PC-3 (cell line): ENCODE results near the gene NLRP3. TPM values are rescaled to one million over a fixed set of nuclear protein-coding genes. Genes with fewer than 3 reads are reported as not detected.
A peak's percentile ranks its signal among the peaks of the same experiment; 100 is the strongest.
"Not testable (repeated sequence)": the region's sequence is repeated elsewhere in the genome, so short reads cannot be mapped to it uniquely, and the experiment has no call there.

ENCODE experiments used
- ATAC-seq: fragments of 200-7000 bp; cut with Tn5 transposase; 2 replicates; pipeline ENCODE4 v1.9.1; 2020; ENCODE audit warnings: mild to moderate bottlenecking, moderate library complexity
- BruUV-seq: library from RNA; stranded (reverse); fragments of 400-500 nt; replicated peaks from 2 replicates; lab custom pipeline; 2021; lab: Mats Ljungman, UMichigan
- CTCF ChIA-PET: fragments of 300-600 bp; sonication (Branson Sonifier 250); formaldehyde crosslinking; loops from one replicate; lab custom pipeline; 2022; ENCODE audit warnings: antibody characterized with exemption; lab: Charles Lee
- POLR2A ChIA-PET: fragments of 300-600 bp; sonication (Branson Sonifier 250); formaldehyde crosslinking; loops from one replicate; lab custom pipeline; 2022; ENCODE audit warnings: antibody characterized with exemption; ENCODE audit not compliant: unreplicated experiment; lab: Charles Lee
- DNase-seq: peaks from one replicate; pipeline ENCODE4 v3.0.0-alpha.2; 2015
- H2AFZ ChIP-seq: fragments of 300-600 bp; sonication (generic); 2 replicates; pipeline ENCODE4 v1.6.0; 2016; ENCODE audit warnings: antibody characterized with exemption, low read length
- H3F3A ChIP-seq: fragments of 300-600 bp; sonication (generic); one replicate; pipeline ENCODE4 v1.6.0; 2017; ENCODE audit warnings: antibody characterized with exemption, low read length, control low read depth, mild to moderate bottlenecking; ENCODE audit not compliant: unreplicated experiment
- H3K27ac ChIP-seq: fragments of 300-600 bp; sonication (generic); 2 replicates; pipeline ENCODE4 v1.5.1; 2016; ENCODE audit warnings: mild to moderate bottlenecking, low read length
- H3K27me3 ChIP-seq: fragments of 300-600 bp; sonication (generic); 2 replicates; pipeline ENCODE4 v1.6.1; 2016; ENCODE audit warnings: low read length, mixed read lengths
- H3K36me3 ChIP-seq: fragments of 300-600 bp; sonication (generic); 2 replicates; pipeline ENCODE4 v1.6.1; 2016; ENCODE audit warnings: low read depth, mixed run types, low read length, mixed read lengths
- H3K4me1 ChIP-seq: fragments of 300-600 bp; sonication (generic); 2 replicates; pipeline ENCODE4 v1.5.1; 2016; ENCODE audit warnings: low read length; ENCODE audit not compliant: insufficient read depth
- H3K4me2 ChIP-seq: fragments of 300-600 bp; sonication (generic); 2 replicates; pipeline ENCODE4 v1.6.0; 2016; ENCODE audit warnings: low read length
- H3K4me3 ChIP-seq: fragments of 300-600 bp; sonication (generic); 2 replicates; pipeline ENCODE4 v1.5.1; 2016; ENCODE audit warnings: mild to moderate bottlenecking, low read length, mixed read lengths
- H3K79me2 ChIP-seq: fragments of 300-600 bp; sonication (generic); 2 replicates; pipeline ENCODE4 v1.6.1; 2017; ENCODE audit warnings: low read length, mixed read lengths
- H3K9ac ChIP-seq: fragments of 300-600 bp; sonication (generic); 2 replicates; pipeline ENCODE4 v1.6.0; 2016; ENCODE audit warnings: mild to moderate bottlenecking, low read length
- H3K9me2 ChIP-seq: fragments of 300-600 bp; sonication (generic); replicated peaks from 2 replicates; pipeline ENCODE4 v1.6.1; 2016; ENCODE audit warnings: mixed run types, low read length, mixed read lengths
- H3K9me3 ChIP-seq: fragments of 300-600 bp; sonication (generic); 2 replicates; pipeline ENCODE4 v1.6.1; 2016; ENCODE audit warnings: low read length, mixed read lengths
- H4K20me1 ChIP-seq: fragments of 300-600 bp; sonication (generic); 2 replicates; pipeline ENCODE4 v1.6.1; 2016; ENCODE audit warnings: low read length, mixed read lengths
- CTCF ChIP-seq: fragments of 300-600 bp; sonication (generic); conservative IDR thresholded peaks from 2 replicates; pipeline ENCODE4 v1.5.1; 2017; ENCODE audit warnings: antibody characterized with exemption, low read depth, mild to moderate bottlenecking, low read length
- EZH2 ChIP-seq: fragments of 300-600 bp; sonication (generic); IDR thresholded peaks from one replicate; pipeline ENCODE4 v1.6.1; 2017; ENCODE audit warnings: antibody characterized with exemption, mild to moderate bottlenecking, low read length; ENCODE audit not compliant: unreplicated experiment
- EZH2phosphoT487 ChIP-seq: fragments of 300-600 bp; sonication (generic); IDR thresholded peaks from 2 replicates; pipeline ENCODE4 v1.6.1; 2018; ENCODE audit warnings: mild to moderate bottlenecking, antibody characterized with exemption, low read length, borderline replicate concordance
- intact Hi-C: fragments of 100-400 bp; cut with micrococcal nuclease; formaldehyde crosslinking; loops from 2 replicates; pipeline ENCODE4 v1.9.0; 2023
- total RNA-seq: library from RNA; depleted of rRNA; stranded (reverse); fragments of >200 nt; gene quantifications from 2 replicates; pipeline ENCODE4 v1.2.3, GENCODE V29; 2014

NLRP3 gene
- total RNA-seq, 1 experiment from 2014 or later, result 0.40 TPM

GRCh38 chr1:247370786-247371732 is 44.9 kb upstream of the NLRP3 start:
- Histone ChIP-seq H3K79me2 (no peaks in the 10 kb centered on the region), H3K36me3 (no peaks in the 10 kb centered on the region), H3K4me2 (no peak overlapping the region), H3K9me3 (no peaks in the 10 kb centered on the region), H4K20me1 (no peaks in the 10 kb centered on the region), H3K4me1 (peaks cover 12% of the 10 kb centered on the region; the same call in 1 of the 2 replicates), H3K4me3 (no peak overlapping the region), H2AFZ (0 out of 2 replicates have a peak overlapping the region, but pooled peaks have one; percentile 11), H3K9ac (no peak overlapping the region), H3K9me2 (no peaks in the 10 kb centered on the region), H3F3A (no peaks in the 10 kb centered on the region), H3K27ac (no peak overlapping the region), H3K27me3 (no peaks in the 10 kb centered on the region)
- no peak for TF ChIP-seq EZH2
- intact Hi-C loops, result no loop called here
- ChIA-PET POLR2A (no interaction called here), CTCF (no interaction called here)
- no peak for ATAC-seq
- DNase-seq, result no peak
- no TSS peak for BruUV-seq

GRCh38 chr1:247371801-247372259 is 44.1 kb upstream of the NLRP3 start:
- ChIA-PET CTCF (no interaction called here), POLR2A (no interaction called here)
- Histone ChIP-seq H3K9me2 (no peaks in the 10 kb centered on the region), H3K4me2 (no peak overlapping the region), H3K9ac (no peak overlapping the region), H3K4me3 (no peak overlapping the region), H3K27me3 (no peaks in the 10 kb centered on the region), H3K9me3 (no peaks in the 10 kb centered on the region), H2AFZ (0 out of 2 replicates have a peak overlapping the region, but pooled peaks have one; percentile 11), H3K27ac (no peak overlapping the region), H3F3A (no peaks in the 10 kb centered on the region), H3K79me2 (no peaks in the 10 kb centered on the region), H3K36me3 (no peaks in the 10 kb centered on the region), H4K20me1 (no peaks in the 10 kb centered on the region), H3K4me1 (peaks cover 12% of the 10 kb centered on the region; the same call in 1 of the 2 replicates)
- DNase-seq (no peak), ATAC-seq (no peak)
- intact Hi-C loops, result loop anchor here (1.0 kb wide), 3 partner anchors 18 to 204 kb away; no protein-coding TSS in a partner anchor
- BruUV-seq, result no TSS peak
- TF ChIP-seq EZH2, result no peak
- TF ChIP-seq EZH2phosphoT487, result no peak

- intact Hi-C loops, result no loop called here
- H3K4me3 ChIP-seq, result no peak overlapping the region
- no peaks in the 10 kb centered on the region for H4K20me1 ChIP-seq
- no peak overlapping the region for H3K9ac ChIP-seq
- no peak overlapping the region for H2AFZ ChIP-seq
- ChIA-PET CTCF (interaction anchor here (0.6 kb wide), 1 partner anchor 14 kb away, joined by 5 read pairs; no protein-coding TSS in a partner anchor), POLR2A (no interaction called here)
- no peaks in the 10 kb centered on the region for H3K27me3 ChIP-seq
- no peaks in the 10 kb centered on the region for H3K36me3 ChIP-seq
- no peak for DNase-seq
- no peaks in the 10 kb centered on the region for H3K9me3 ChIP-seq
- peaks cover 5% of the 10 kb centered on the region; the same call in 1 of the 2 replicates for H3K4me1 ChIP-seq
- no peak overlapping the region for H3K4me2 ChIP-seq
- H3K9me2 ChIP-seq, result no peaks in the 10 kb centered on the region
- TF ChIP-seq CTCF (peak; percentile 40), EZH2phosphoT487 (no peak)
- BruUV-seq, result no TSS peak
- H3K27ac ChIP-seq, result no peak overlapping the region
- H3F3A ChIP-seq, result no peaks in the 10 kb centered on the region
- no peak for ATAC-seq
- H3K79me2 ChIP-seq, result no peaks in the 10 kb centered on the region
Observed at GRCh38 chr1:247373721-247374141, 42.2 kb upstream of the NLRP3 start.

GRCh38 chr1:247374651-247375334 is 41.2 kb upstream of the NLRP3 start:
- POLR2A ChIA-PET, H3K27ac ChIP-seq, intact Hi-C loops, H3K4me3 ChIP-seq, H3K4me1 ChIP-seq, DNase-seq, CTCF ChIA-PET, H3K9ac ChIP-seq, H3F3A ChIP-seq, H3K79me2 ChIP-seq, H3K9me3 ChIP-seq, H3K9me2 ChIP-seq, H4K20me1 ChIP-seq, ATAC-seq, H3K4me2 ChIP-seq, BruUV-seq, H3K27me3 ChIP-seq, H3K36me3 ChIP-seq: not testable (repeated sequence)
- H2AFZ ChIP-seq, result peak overlapping the region; percentile 10; the same call in 1 of the 2 replicates
